NCI-H748 (cell line): Measurements from ENCODE around the gene NAP1L1.

ENCODE experiments used
- DNase-seq: peaks from one replicate; lab custom pipeline; 2025; ENCODE audit not compliant: unreplicated experiment; lab: John Stamatoyannopoulos, UW

The NAP1L1 gene

DNA sequence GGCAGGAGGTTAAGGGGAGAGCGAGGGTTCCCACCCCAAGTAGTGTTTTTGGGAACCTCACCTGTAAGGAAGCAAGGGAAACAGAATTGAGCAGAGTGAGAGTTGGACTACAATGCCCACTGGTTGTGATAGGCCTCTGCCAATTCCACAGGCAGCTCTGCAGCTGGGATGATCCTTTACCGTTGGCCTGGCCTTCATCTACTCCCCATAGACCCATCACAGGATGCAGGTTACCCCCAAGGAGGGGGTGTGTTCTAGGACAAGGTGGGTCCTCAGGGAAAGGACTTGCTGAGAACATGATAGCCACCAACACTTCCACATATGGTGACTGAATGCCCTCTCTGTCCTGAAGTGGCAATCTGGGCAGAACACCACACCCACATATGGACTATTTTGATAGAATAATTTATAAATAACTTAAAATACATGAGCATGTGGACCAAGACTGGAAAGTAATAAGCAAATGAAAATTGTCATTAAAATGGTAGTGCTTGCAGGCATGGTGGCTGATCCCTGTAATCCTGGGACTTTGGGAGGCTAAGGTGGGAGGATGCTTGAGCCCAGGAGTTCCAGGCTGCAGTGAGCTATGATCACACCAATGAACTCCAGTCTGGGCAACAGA lies 61.3 kb downstream of the NAP1L1 start:
- DNase-seq = no peak

DNA sequence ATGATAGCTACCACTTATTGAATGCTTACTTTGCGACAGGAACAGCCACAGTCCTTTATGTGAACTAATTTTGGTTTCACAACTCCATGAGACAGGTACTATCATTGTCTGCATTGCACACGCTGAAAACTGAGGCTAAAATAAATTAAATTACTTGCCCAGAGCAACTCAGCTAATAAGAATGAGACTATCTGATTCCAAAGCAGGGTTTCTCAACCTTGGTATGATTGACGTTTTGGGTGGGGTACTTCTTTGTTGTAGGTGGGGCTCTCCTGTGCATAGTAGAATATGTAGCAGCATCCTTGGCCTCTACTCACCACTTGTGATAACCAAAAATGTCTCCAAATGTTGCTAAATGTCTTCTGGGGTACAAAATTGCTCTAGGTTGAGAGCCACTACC lies 62.0 kb downstream of the NAP1L1 start:
- no peak for DNase-seq

DNA sequence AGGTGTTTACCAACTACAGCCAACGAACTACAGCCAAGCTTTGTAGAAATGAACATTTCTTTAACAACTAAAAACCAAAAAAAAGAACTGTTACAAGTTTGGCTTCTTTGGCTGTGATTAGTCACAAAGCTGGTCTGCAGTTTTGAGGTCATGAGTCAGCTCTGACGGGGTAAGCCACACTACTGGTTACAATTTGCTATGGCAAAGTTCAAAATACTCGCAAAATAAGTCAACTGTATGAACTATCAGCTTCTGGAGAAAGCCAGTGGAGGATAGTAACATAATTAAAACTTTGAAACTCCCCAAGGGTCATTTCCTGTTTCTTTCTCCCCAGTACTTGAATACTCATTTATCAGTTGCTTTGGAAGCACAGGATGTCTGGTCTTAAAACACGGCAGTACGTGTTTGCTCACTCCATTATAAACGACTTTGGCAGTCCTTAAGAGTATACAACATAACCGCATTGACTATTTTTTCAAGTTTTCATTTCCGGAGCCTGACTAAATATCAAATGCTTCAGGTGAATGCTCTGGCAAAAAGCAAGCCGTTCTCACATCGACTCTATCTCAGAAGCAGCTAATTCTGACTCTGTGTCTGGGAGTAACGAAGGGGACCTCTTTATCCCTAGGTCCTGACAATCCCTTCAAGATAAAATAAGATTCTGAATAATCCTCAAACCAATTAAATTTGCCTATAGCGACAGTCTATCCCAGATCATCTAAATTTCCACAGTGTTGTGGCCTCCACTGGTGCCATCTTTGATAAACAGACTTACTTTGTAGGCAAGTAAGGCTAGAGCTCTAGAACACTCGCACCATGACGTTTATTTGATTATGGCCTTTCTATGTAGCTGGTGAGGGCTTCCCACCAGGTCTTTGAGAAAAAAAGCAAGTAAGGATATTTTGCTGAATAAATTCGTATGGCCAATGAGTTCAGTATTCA lies 63.5 kb downstream of the NAP1L1 start:
- DNase-seq = no peak

DNA sequence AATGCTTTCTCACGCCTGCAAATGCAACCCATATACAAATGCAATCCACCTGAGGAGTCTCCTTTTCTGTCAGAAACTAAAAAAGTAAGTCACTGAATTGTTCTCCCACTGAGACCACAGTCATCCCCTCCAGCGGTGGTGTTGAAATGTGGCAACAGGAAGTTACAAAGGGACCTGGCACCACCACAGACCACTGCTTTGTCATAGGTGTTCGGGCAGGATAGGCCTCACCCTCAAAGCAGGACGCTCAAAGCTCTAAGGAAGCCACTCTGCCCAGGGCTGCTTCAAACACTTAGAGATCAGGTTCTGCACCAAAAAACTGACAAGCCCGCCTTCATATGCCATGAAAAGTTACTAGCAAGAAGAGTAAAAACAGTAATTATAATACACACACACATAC lies 64.2 kb downstream of the NAP1L1 start:
- DNase-seq = no peak

DNA sequence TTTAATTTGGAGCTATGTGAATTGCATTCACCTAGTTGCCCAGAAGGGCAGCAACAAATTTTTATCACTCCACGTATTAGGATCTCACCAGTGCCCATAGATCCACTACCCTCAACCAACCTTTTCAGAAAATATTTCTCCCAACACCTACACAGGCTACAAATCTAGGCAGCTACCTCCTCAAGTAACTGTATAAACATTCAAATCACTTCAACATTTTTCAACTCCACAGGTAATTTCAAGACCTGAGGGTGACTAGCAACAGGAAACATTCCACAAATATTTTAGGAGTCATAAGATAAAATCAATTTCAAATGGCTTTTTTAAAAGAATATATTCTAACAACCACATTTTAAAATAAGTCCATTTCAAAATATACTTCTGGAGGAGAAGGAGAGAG lies 65.8 kb downstream of the NAP1L1 start:
- no peak for DNase-seq

DNA sequence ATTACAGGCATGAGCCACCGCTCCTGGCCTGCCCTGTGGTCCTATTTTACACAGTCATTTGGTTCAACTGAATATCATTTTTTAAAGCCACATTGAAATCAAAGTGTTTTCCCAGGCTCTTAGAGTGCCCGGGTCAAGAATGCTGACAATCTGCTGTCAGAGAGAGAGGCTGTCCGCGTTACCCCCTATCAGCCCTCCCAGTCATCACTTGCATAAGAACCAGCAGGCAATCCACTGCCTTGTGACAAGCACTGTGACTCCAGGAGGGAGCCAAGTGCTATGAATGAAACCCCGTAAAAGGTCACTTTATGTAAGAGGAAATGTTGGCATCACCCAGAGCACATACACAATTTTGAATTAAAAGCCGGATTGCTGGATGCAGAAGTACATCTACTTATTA lies 66.4 kb downstream of the NAP1L1 start:
- DNase-seq = no peak

DNA sequence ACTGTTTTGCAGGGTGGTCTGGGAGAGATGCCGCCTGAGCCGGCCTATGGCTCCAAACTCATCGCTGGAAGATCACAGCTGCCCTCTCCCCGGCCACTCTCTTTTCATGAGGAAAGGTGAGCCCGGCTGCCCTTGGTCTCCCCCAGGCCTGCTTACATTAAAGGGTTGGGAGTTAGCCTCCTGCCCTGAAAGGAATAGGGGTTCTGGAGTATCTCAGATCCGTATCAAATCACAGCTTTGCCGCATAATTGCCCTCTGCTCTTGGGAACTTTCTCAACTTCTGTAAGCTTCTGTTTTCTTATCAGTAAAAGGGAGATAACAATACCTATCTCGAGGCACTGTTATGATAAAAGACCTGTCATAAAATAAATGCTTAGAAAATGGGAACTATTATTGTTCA lies 70.5 kb downstream of the NAP1L1 start:
- DNase-seq = no peak

DNA sequence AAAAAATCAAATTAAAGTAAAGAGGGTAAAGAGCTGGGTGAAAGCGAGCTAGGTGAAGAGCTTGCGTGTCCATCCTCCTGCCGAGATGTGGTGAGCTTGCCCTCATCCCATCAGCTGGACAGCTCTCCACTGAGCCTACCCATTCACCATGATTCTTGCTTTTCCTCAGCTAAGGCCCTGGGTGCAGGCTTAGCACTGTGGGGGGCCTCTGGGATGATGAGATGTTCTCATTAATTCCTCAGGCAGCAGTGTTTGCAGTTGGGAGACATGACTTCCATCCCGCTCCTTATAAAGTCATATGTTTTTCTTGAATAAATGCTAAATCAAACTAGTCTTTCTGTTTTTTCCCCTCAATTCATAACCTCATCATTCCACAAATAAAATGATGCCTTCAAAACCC lies 70.9 kb downstream of the NAP1L1 start:
- no peak for DNase-seq

DNA sequence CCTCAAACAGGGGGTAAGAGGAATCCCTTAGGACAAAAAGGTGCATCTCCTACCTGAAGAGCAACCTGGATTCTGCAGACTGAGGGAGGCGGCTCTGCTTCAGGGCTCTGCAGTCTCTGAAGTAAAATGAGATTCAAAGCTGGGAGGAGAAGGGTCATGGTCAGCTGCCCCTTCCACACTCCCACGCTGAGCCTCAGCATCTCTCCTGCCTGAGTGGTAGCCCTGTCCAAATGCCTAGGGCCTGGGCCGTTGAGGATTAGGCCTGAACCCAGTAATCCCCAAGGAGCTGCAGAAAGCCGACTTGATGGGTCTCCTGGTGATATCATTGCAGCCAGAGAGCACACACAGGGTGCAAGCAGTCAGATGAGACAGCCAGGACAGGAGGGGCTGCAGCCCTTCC lies 71.8 kb downstream of the NAP1L1 start:
- DNase-seq = no peak

DNA sequence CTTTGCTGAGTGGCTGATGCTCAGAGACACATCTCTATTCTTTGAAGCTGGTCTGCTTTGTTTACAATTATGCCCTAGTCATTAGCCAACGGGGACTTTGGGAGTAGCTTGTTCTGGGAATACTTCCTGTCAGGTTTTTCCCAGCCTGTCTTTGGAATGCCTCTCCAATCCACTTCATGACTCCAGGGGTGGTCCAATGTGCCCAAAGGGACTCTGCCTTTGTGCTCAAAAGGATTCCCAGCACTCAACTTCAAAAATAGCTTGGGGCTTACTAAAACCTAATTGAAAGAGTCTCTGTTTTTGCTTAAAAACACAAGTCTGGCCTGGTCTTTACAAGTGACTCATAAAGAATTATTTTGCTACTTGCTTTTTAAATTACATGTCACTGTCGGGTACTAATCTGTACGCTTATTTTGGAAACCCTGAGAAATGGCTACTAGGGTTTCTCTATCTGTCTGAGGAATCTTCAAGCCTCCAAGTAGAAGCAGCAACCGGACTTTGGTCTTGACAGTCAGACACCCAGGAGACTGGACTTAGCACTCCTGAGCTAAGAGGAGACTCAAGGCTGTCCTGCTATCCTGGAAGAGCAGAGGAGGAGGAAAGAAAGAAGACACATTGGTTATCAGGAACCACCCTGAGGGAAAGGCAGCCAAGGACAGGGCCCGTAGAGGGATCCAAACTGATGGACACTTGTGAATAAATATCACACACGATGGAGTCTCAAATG lies 73.6 kb downstream of the NAP1L1 start:
- DNase-seq = peak; percentile 51

DNA sequence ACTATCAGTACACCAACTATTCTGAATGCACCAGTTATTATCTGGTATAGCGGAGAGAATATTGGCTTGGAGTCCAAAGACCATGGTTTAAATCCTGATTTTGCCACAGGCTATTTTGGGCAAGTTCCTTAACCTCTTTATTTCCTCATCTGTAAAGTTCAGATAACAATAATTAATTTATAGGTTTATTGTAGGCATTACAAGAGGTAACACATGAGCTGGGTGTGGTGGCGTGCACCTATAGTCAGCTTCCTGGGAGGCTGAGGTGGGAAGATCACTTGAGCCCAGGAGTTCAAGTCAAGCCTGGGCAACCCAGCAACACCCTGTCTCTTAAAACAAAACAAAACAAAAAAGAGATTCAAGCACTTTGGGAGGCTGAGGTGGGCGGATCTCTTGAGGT lies 76.1 kb downstream of the NAP1L1 start:
- DNase-seq = no peak

DNA sequence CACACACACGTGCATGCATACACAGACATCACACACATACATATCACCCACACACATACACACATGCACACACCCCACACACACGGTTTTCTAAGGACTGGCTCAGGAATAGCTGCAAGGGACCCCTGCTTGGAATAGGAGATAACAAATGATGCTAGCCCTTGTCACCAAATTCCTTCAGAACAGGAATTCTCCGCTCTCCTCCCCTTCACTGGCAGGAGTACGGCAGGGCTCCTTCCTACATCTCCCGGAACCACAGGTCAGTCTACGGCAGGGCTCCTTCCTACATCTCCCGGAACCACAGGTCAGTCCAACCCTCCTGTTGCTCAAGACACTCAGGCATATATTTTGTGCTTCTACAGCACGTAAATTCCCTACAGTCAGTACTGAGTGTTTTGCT lies 76.8 kb downstream of the NAP1L1 start:
- DNase-seq = no peak

DNA sequence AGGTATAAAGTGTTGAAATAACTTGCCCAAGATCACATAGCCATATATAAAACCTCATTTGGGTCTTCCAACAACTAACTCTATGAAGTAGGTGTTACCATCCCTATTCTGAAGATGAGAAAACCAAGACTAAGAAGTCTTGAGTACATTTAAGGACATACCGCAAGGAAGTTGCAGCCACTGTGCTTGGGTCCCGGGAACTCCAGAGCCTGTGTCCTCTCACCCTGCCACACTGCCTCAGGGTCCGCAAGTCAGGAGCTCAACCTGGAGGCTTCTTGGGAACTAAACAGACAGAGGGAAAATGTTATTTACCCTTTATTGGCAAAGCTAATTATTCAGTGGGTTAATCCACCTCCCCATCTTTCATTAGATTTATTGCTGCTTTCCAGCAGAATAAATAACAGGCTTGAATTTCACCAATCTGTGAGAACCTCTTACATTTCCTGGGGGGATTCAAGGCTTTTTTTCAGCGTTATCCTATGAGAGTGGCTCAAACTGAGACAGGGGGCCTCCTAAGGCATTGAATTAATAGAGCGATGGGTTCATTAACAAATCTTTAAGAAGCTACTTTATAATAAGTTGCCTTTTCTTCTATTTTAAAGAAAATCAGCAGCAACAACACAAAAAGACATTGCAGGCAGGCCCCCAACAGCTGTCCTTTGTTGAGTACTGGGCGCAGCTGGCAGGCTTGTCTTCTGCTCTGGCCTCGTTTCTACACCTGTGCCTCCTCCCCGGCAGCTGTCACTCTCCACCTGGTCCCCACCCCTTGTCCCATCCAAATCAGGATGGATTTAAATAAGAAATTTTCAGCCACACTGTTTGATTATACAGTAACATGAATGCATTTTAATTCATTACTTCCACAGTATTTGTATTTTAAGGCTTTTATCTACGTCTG lies 78.2 kb downstream of the NAP1L1 start:
- peak; percentile 61 for DNase-seq

DNA sequence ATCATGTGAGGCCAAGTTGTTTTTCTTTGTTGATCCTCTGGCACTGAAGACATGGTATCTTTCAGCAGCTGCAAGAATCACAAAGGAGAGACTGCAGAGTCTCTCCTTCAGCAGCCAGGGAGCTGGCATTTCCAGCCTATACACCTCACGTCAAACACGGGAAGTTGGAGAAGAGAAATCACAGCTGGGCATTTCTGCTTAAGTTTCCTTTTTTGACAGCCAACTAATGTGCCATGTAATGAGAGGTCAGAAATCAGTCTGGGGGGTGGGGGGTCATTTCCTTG lies 81.2 kb downstream of the NAP1L1 start:
- DNase-seq = no peak

DNA sequence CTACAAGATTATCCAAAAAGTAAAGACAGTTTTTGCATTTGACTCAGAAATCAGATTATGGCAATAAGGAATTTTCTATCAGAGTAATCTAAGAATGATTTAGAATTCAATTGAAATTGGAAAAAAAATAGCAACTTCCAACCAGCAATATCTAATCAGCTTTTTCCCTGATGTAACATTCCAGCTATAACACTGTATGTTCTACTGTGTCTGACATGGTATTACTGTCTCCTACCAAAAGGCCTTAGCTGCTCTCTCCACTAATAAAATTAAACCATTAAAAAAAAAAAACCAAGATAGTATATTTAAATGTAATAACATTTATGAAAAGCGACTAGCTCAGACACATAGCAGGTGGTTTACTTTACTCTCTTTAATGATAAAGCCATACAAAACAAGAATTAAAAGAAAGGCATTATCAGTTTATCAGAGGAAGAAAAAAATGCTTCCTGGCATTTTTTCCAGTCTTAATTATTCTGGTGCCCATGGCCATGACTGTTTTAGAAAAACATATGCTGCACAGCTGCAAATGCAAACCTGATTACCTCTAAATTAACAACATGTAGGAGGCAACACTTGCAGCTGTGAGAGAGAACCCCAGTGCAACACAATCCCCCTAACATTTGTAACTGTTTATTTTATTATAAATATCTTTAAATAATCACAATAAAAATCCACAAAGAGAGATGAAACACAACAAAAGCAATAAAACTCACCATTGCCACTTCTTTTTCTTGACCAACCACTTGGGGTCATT lies 81.7 kb downstream of the NAP1L1 start:
- DNase-seq = no peak

DNA sequence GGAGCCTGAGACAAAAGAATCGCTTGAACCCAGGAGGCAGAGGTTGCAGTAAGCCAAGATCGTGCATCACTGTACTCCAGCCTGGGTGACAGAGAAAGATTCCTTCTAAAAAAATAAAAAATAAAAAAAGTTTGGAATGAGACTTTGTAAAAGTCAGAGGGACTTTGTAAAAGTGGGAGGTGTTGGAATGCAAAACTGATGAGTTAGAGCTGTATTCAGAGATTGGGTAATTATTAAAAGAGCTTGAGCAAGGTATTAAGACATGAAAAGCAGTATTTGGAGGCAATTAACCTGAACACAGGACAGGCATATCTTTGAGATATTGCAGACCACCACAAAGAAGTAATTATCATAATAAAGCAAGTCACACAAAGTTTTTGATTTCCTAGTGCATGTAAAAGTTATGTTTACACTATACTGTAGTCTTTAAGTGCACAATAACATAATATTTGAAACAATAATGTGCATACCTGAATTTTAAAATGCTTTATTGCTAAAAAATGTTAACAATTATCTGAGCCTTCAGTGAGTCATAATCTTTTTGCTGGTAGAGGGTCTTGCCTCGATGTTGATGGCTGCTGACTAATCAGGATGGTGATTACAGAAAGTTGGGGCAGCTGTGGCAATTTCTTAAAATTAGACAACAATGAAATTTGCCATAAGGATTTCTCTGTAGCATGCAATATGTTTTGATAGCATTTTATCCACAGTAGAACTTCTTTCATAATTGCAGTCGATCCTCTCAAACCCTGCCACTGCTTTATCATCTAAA lies 86.0 kb downstream of the NAP1L1 start:
- DNase-seq = no peak

DNA sequence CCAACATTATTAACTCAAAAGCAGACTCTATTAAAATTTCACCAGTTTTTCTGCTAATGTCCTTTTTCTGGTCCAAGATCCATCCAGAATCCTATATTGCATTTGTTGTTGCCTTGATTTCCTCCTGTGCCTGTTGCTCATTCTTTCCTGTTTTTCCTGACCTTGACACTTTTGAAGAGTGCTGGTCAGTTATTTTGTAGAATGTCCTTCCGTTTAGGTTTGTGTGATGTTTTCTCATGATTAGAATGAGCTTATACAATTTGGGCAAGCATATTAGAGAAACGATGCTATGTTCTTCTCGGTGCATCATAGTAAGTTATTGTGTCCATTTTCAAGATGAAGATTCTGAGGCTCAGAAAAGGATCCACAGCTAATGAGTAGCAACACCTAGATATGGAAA lies 86.8 kb downstream of the NAP1L1 start:
- no peak for DNase-seq

DNA sequence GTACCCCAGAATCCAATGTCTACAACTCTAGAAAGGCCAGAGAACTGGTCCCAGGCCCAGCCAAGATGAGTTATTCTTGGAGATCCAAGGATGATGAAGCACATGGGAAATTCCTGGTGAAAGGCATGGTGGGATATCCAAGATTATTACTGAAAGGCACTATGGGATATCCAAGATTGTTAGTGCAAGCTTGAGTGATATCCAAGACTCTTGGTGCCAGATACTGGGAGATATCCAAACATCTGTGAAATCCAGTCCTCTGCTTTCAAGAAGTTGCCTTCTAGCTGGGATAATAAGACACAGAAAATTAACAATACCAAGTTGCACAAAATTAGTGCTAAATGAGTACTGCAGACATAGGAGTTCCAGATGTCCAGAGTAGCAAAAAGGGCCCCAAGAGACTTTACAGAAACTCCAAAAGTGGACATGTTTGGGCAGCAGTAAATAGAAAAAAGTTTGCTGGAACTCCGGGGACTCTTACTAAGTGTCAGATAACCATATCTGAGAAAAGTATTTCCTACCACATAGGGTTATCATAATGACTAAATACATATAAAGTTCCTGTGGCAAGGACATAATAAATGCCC lies 87.5 kb downstream of the NAP1L1 start:
- no peak for DNase-seq

DNA sequence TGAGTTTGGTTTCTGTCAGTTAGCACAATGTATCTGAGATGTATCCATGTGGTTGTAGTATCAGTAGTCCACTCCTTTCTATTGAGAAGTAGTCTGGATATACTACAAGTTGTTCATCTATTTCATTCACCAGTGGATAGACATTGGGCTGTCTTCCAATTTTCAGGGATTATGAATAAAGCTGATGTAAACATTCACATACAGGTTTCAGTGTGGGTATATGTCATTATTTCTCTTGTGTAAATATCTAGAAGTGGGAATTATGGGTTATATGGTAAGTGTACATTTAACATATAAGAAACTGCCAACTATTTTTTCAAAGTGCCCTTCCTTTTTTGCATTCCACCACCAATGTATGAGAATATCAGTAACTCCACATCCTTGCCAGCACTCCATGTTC lies 88.8 kb downstream of the NAP1L1 start:
- no peak for DNase-seq
